Measurements from ENCODE around the gene SMYD1.

SMYD1 gene

GRCh38 chr2:88136817-88137216, 69.2 kb downstream of the SMYD1 start:
- Histone ChIP-seq H3K4me1 (ENCODE audit: control insufficient read depth, insufficient read depth, low read length) (no peaks in the 10 kb centered on the region), H3K9me3 (replicated peaks; ENCODE audit: low read length) (no peaks in the 10 kb centered on the region), H3K9ac (ENCODE audit: low read depth, low read length) (no peak overlapping the region), H3K4me2 (ENCODE audit: low read length) (no peak overlapping the region), H3K4me3 (ENCODE audit: low read length) (no peak overlapping the region), H3K27me3 (ENCODE audit: control insufficient read depth, insufficient read depth, low read length) (peaks cover 18% of the 10 kb centered on the region), H3K36me3 (ENCODE audit: insufficient read depth, low read length) (no peaks in the 10 kb centered on the region)

- Histone ChIP-seq H3K9me3 (replicated peaks; ENCODE audit: low read length) (no peaks in the 10 kb centered on the region), H3K4me1 (ENCODE audit: control insufficient read depth, insufficient read depth, low read length) (no peaks in the 10 kb centered on the region), H3K4me3 (ENCODE audit: low read length) (no peak overlapping the region), H3K9ac (ENCODE audit: low read depth, low read length) (no peak overlapping the region), H3K36me3 (ENCODE audit: insufficient read depth, low read length) (no peaks in the 10 kb centered on the region), H3K27me3 (ENCODE audit: control insufficient read depth, insufficient read depth, low read length) (peaks cover 18% of the 10 kb centered on the region), H3K4me2 (ENCODE audit: low read length) (no peak overlapping the region)
These were observed 70.2 kb downstream of the SMYD1 start for GRCh38 chr2:88137833-88138232.

- H3K9ac ChIP-seq (ENCODE audit: low read depth, low read length) = no peak overlapping the region
- no peak overlapping the region for H3K4me2 ChIP-seq (ENCODE audit: low read length)
- H3K27me3 ChIP-seq (ENCODE audit: control insufficient read depth, insufficient read depth, low read length) = peaks cover 22% of the 10 kb centered on the region
- H3K36me3 ChIP-seq (ENCODE audit: insufficient read depth, low read length) = no peaks in the 10 kb centered on the region
- no peak overlapping the region for H3K4me3 ChIP-seq (ENCODE audit: low read length)
- no peaks in the 10 kb centered on the region for H3K4me1 ChIP-seq (ENCODE audit: control insufficient read depth, insufficient read depth, low read length)
- no peaks in the 10 kb centered on the region for H3K9me3 ChIP-seq (replicated peaks; ENCODE audit: low read length)
These were observed 71.6 kb downstream of the SMYD1 start for GRCh38 chr2:88139203-88139702.

- no peak overlapping the region for H3K9ac ChIP-seq (ENCODE audit: low read depth, low read length)
- H3K9me3 ChIP-seq (replicated peaks; ENCODE audit: low read length) = no peaks in the 10 kb centered on the region
- no peak overlapping the region for H3K4me3 ChIP-seq (ENCODE audit: low read length)
- no peaks in the 10 kb centered on the region for H3K4me1 ChIP-seq (ENCODE audit: control insufficient read depth, insufficient read depth, low read length)
- no peaks in the 10 kb centered on the region for H3K36me3 ChIP-seq (ENCODE audit: insufficient read depth, low read length)
- H3K27me3 ChIP-seq (ENCODE audit: control insufficient read depth, insufficient read depth, low read length) = peaks cover 23% of the 10 kb centered on the region
- H3K4me2 ChIP-seq (ENCODE audit: low read length) = no peak overlapping the region
These were observed 72.2 kb downstream of the SMYD1 start for GRCh38 chr2:88139804-88140203.

GRCh38 chr2:88141952-88142351, 74.3 kb downstream of the SMYD1 start:
- H3K9ac ChIP-seq (ENCODE audit: low read depth, low read length) = no peak overlapping the region
- H3K9me3 ChIP-seq (replicated peaks; ENCODE audit: low read length) = no peaks in the 10 kb centered on the region
- H3K4me2 ChIP-seq (ENCODE audit: low read length) = no peak overlapping the region
- peaks cover 23% of the 10 kb centered on the region for H3K27me3 ChIP-seq (ENCODE audit: control insufficient read depth, insufficient read depth, low read length)
- H3K4me1 ChIP-seq (ENCODE audit: control insufficient read depth, insufficient read depth, low read length) = no peaks in the 10 kb centered on the region
- no peaks in the 10 kb centered on the region for H3K36me3 ChIP-seq (ENCODE audit: insufficient read depth, low read length)
- H3K4me3 ChIP-seq (ENCODE audit: low read length) = no peak overlapping the region

- Histone ChIP-seq H3K4me1 (ENCODE audit: control insufficient read depth, insufficient read depth, low read length) (no peaks in the 10 kb centered on the region), H3K4me3 (ENCODE audit: low read length) (no peak overlapping the region), H3K9me3 (replicated peaks; ENCODE audit: low read length) (no peaks in the 10 kb centered on the region), H3K27me3 (ENCODE audit: control insufficient read depth, insufficient read depth, low read length) (peaks cover 18% of the 10 kb centered on the region), H3K36me3 (ENCODE audit: insufficient read depth, low read length) (no peaks in the 10 kb centered on the region), H3K4me2 (ENCODE audit: low read length) (no peak overlapping the region), H3K9ac (ENCODE audit: low read depth, low read length) (no peak overlapping the region)
These were observed 76.6 kb downstream of the SMYD1 start for GRCh38 chr2:88144271-88144670.

- no peaks in the 10 kb centered on the region for H3K36me3 ChIP-seq (ENCODE audit: insufficient read depth, low read length)
- no peaks in the 10 kb centered on the region for H3K9me3 ChIP-seq (replicated peaks; ENCODE audit: low read length)
- H3K4me2 ChIP-seq (ENCODE audit: low read length) = no peak overlapping the region
- H3K4me3 ChIP-seq (ENCODE audit: low read length) = no peak overlapping the region
- H3K9ac ChIP-seq (ENCODE audit: low read depth, low read length) = no peak overlapping the region
- H3K4me1 ChIP-seq (ENCODE audit: control insufficient read depth, insufficient read depth, low read length) = no peaks in the 10 kb centered on the region
- H3K27me3 ChIP-seq (ENCODE audit: control insufficient read depth, insufficient read depth, low read length) = peaks cover 12% of the 10 kb centered on the region
These were observed 77.4 kb downstream of the SMYD1 start for GRCh38 chr2:88144914-88145497.

- H3K27me3 ChIP-seq (ENCODE audit: control insufficient read depth, insufficient read depth, low read length) = peaks cover 10% of the 10 kb centered on the region
- H3K4me1 ChIP-seq (ENCODE audit: control insufficient read depth, insufficient read depth, low read length) = no peaks in the 10 kb centered on the region
- no peak overlapping the region for H3K9ac ChIP-seq (ENCODE audit: low read depth, low read length)
- no peaks in the 10 kb centered on the region for H3K36me3 ChIP-seq (ENCODE audit: insufficient read depth, low read length)
- no peaks in the 10 kb centered on the region for H3K9me3 ChIP-seq (replicated peaks; ENCODE audit: low read length)
- H3K4me3 ChIP-seq (ENCODE audit: low read length) = no peak overlapping the region
- H3K4me2 ChIP-seq (ENCODE audit: low read length) = no peak overlapping the region
These were observed 79.0 kb downstream of the SMYD1 start for GRCh38 chr2:88146590-88146989.

- Histone ChIP-seq H3K27me3 (ENCODE audit: control insufficient read depth, insufficient read depth, low read length) (peaks cover 10% of the 10 kb centered on the region), H3K36me3 (ENCODE audit: insufficient read depth, low read length) (no peaks in the 10 kb centered on the region), H3K4me3 (ENCODE audit: low read length) (no peak overlapping the region), H3K4me2 (ENCODE audit: low read length) (no peak overlapping the region), H3K4me1 (ENCODE audit: control insufficient read depth, insufficient read depth, low read length) (no peaks in the 10 kb centered on the region), H3K9ac (ENCODE audit: low read depth, low read length) (no peak overlapping the region), H3K9me3 (replicated peaks; ENCODE audit: low read length) (no peaks in the 10 kb centered on the region)
These were observed 79.5 kb downstream of the SMYD1 start for GRCh38 chr2:88147145-88147544.

GRCh38 chr2:88148929-88149438, 81.4 kb downstream of the SMYD1 start:
- no peak overlapping the region for H3K4me2 ChIP-seq (ENCODE audit: low read length)

GRCh38 chr2:88159481-88159880, 91.9 kb downstream of the SMYD1 start:
- peaks cover 15% of the 10 kb centered on the region for H3K27me3 ChIP-seq (ENCODE audit: control insufficient read depth, insufficient read depth, low read length)
- H3K9ac ChIP-seq (ENCODE audit: low read depth, low read length) = no peak overlapping the region
- no peaks in the 10 kb centered on the region for H3K4me1 ChIP-seq (ENCODE audit: control insufficient read depth, insufficient read depth, low read length)
- no peaks in the 10 kb centered on the region for H3K9me3 ChIP-seq (replicated peaks; ENCODE audit: low read length)
- no peak overlapping the region for H3K4me3 ChIP-seq (ENCODE audit: low read length)
- H3K4me2 ChIP-seq (ENCODE audit: low read length) = no peak overlapping the region
- H3K36me3 ChIP-seq (ENCODE audit: insufficient read depth, low read length) = no peaks in the 10 kb centered on the region

More at GRCh38 chr2:88148929-88149438, 81.4 kb downstream of the SMYD1 start:
- Histone ChIP-seq H3K4me1 (ENCODE audit: control insufficient read depth, insufficient read depth, low read length) (no peaks in the 10 kb centered on the region), H3K27me3 (ENCODE audit: control insufficient read depth, insufficient read depth, low read length) (peaks cover 3% of the 10 kb centered on the region), H3K9ac (ENCODE audit: low read depth, low read length) (no peak overlapping the region), H3K36me3 (ENCODE audit: insufficient read depth, low read length) (no peaks in the 10 kb centered on the region), H3K4me3 (ENCODE audit: low read length) (no peak overlapping the region), H3K9me3 (replicated peaks; ENCODE audit: low read length) (no peaks in the 10 kb centered on the region)

GRCh38 chr2:88159955-88160415, 92.4 kb downstream of the SMYD1 start:
- Histone ChIP-seq H3K4me2 (ENCODE audit: low read length) (no peak overlapping the region), H3K9me3 (replicated peaks; ENCODE audit: low read length) (no peaks in the 10 kb centered on the region), H3K4me3 (ENCODE audit: low read length) (no peak overlapping the region), H3K36me3 (ENCODE audit: insufficient read depth, low read length) (no peaks in the 10 kb centered on the region), H3K27me3 (ENCODE audit: control insufficient read depth, insufficient read depth, low read length) (peaks cover 14% of the 10 kb centered on the region), H3K4me1 (ENCODE audit: control insufficient read depth, insufficient read depth, low read length) (no peaks in the 10 kb centered on the region), H3K9ac (ENCODE audit: low read depth, low read length) (no peak overlapping the region)
